ENCODE data around the gene SERPINE2. TPM values are rescaled to one million over a fixed set of nuclear protein-coding genes. Genes with fewer than 3 reads are reported as not detected.
A peak's percentile ranks its signal among the peaks of the same experiment; 100 is the strongest.
"Not testable (repeated sequence)": the region's sequence is repeated elsewhere in the genome, so short reads cannot be mapped to it uniquely, and the experiment has no call there.

Gene SERPINE2
- total RNA-seq, 1 experiment from 2014 or later, result 3.8 TPM

GRCh38 chr2:223941579-223942277, 97.4 kb downstream of the SERPINE2 start:
- peak; percentile 46 to 66 for DNase-seq
- Mint-ChIP-seq H3K4me1 (ENCODE audit: low read depth, unreplicated experiment) (peaks cover 26% of the 10 kb centered on the region), H3K27me3 (ENCODE audit: insufficient read depth, unreplicated experiment) (no peaks in the 10 kb centered on the region), H3K36me3 (ENCODE audit: insufficient read depth, unreplicated experiment) (peaks cover 33% of the 10 kb centered on the region), H3K4me3 (ENCODE audit: unreplicated experiment) (no peak overlapping the region), H3K27ac (ENCODE audit: unreplicated experiment) (peak overlapping the region; percentile 19), H3K9me3 (ENCODE audit: unreplicated experiment) (no peaks in the 10 kb centered on the region)
- H3K27me3 ChIP-seq (replicated peaks; ENCODE audit: control insufficient read depth, insufficient read depth, low read length), result no peaks in the 10 kb centered on the region
- TF ChIP-seq CTCF (IDR thresholded peaks at IDR 0.05; ENCODE audit: insufficient read depth in 1 of 2, low read depth in 1 of 2, low read length in 1 of 2, severe bottlenecking in 1 of 2, unreplicated experiment in 1 of 2), result no peak
- ChIA-PET CTCF (interaction anchor here (0.6 to 0.7 kb wide), 3 partner anchors 29 to 1153 kb away, joined by 3 read pairs; no protein-coding TSS in a partner anchor), POLR2A (no interaction called here)
- H3K4me1 ChIP-seq, result peaks cover 47% of the 10 kb centered on the region
- no peaks in the 10 kb centered on the region for H3K9me3 ChIP-seq
- no peak overlapping the region for H3K4me3 ChIP-seq (ENCODE audit: low read depth, low read length)
- H3K36me3 ChIP-seq (ENCODE audit: control insufficient read depth, insufficient read depth, low read length), result no peaks in the 10 kb centered on the region
- intact Hi-C loops (cut with micrococcal nuclease; ENCODE audit: unreplicated experiment), result no loop called here
- no TSS peak for BruUV-seq (replicated peaks)

GRCh38 chr2:223939438-223939837, 99.6 kb downstream of the SERPINE2 start:
- H3K36me3 ChIP-seq (ENCODE audit: control insufficient read depth, insufficient read depth, low read length); H3K4me3 ChIP-seq (ENCODE audit: low read depth, low read length); H3K27me3 ChIP-seq (replicated peaks; ENCODE audit: control insufficient read depth, insufficient read depth, low read length); H3K27me3 Mint-ChIP-seq (ENCODE audit: insufficient read depth, unreplicated experiment); BruUV-seq (replicated peaks); H3K9me3 ChIP-seq; DNase-seq; POLR2A ChIA-PET; intact Hi-C loops (cut with micrococcal nuclease; ENCODE audit: unreplicated experiment); H3K4me3 Mint-ChIP-seq (ENCODE audit: unreplicated experiment); H3K9me3 Mint-ChIP-seq (ENCODE audit: unreplicated experiment); H3K27ac Mint-ChIP-seq (ENCODE audit: unreplicated experiment): not testable (repeated sequence)
- peaks cover 39% of the 10 kb centered on the region for H3K4me1 Mint-ChIP-seq (ENCODE audit: low read depth, unreplicated experiment)
- H3K4me1 ChIP-seq, result peaks cover 70% of the 10 kb centered on the region
- CTCF ChIA-PET, result interaction anchor here (1.1 kb wide), 1 partner anchor 10 kb away, joined by 3 read pairs; no protein-coding TSS in a partner anchor
- peaks cover 25% of the 10 kb centered on the region for H3K36me3 Mint-ChIP-seq (ENCODE audit: insufficient read depth, unreplicated experiment)

GRCh38 chr2:223937535-223937934, 101.6 kb downstream of the SERPINE2 start:
- H3K27me3 Mint-ChIP-seq (ENCODE audit: insufficient read depth, unreplicated experiment), result no peaks in the 10 kb centered on the region
- Histone ChIP-seq H3K9me3 (no peaks in the 10 kb centered on the region), H3K36me3 (ENCODE audit: control insufficient read depth, insufficient read depth, low read length) (no peaks in the 10 kb centered on the region), H3K4me3 (ENCODE audit: low read depth, low read length) (no peak overlapping the region), H3K4me1 (peaks cover 77% of the 10 kb centered on the region), H3K27me3 (replicated peaks; ENCODE audit: control insufficient read depth, insufficient read depth, low read length) (no peaks in the 10 kb centered on the region)
- H3K36me3 Mint-ChIP-seq (ENCODE audit: insufficient read depth, unreplicated experiment), result peaks cover 10% of the 10 kb centered on the region
- no peak for DNase-seq
- BruUV-seq (replicated peaks), result no TSS peak
- H3K4me1 Mint-ChIP-seq (ENCODE audit: low read depth, unreplicated experiment), result peaks cover 28% of the 10 kb centered on the region
- ChIA-PET POLR2A (no interaction called here), CTCF (no interaction called here)
- intact Hi-C loops (cut with micrococcal nuclease; ENCODE audit: unreplicated experiment), result no loop called here
- no peaks in the 10 kb centered on the region for H3K9me3 Mint-ChIP-seq (ENCODE audit: unreplicated experiment)
- no peak overlapping the region for H3K4me3 Mint-ChIP-seq (ENCODE audit: unreplicated experiment)
- H3K27ac Mint-ChIP-seq (ENCODE audit: unreplicated experiment), result no peak overlapping the region
- TF ChIP-seq CTCF (IDR thresholded peaks at IDR 0.05; ENCODE audit: insufficient read depth in 1 of 2, low read depth in 1 of 2, low read length in 1 of 2, severe bottlenecking in 1 of 2, unreplicated experiment in 1 of 2), result no peak
